ENCODE measurements around the gene PPP1R13B.

The PPP1R13B gene

GRCh38 chr14:103743691-103744090 is 103.7 kb downstream of the PPP1R13B start:
- H3K27ac ChIP-seq: no peak overlapping the region
- TF ChIP-seq, protein P1, sequence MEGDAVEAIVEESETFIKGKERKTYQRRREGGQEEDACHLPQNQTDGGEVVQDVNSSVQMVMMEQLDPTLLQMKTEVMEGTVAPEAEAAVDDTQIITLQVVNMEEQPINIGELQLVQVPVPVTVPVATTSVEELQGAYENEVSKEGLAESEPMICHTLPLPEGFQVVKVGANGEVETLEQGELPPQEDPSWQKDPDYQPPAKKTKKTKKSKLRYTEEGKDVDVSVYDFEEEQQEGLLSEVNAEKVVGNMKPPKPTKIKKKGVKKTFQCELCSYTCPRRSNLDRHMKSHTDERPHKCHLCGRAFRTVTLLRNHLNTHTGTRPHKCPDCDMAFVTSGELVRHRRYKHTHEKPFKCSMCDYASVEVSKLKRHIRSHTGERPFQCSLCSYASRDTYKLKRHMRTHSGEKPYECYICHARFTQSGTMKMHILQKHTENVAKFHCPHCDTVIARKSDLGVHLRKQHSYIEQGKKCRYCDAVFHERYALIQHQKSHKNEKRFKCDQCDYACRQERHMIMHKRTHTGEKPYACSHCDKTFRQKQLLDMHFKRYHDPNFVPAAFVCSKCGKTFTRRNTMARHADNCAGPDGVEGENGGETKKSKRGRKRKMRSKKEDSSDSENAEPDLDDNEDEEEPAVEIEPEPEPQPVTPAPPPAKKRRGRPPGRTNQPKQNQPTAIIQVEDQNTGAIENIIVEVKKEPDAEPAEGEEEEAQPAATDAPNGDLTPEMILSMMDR (conservative IDR thresholded peaks at IDR 0.05): no peak

GRCh38 chr14:103742499-103743255 is 104.7 kb downstream of the PPP1R13B start:
- H3K27ac ChIP-seq: no peak overlapping the region
- TF ChIP-seq, protein P1 (conservative IDR thresholded peaks at IDR 0.05): no peak

DNA sequence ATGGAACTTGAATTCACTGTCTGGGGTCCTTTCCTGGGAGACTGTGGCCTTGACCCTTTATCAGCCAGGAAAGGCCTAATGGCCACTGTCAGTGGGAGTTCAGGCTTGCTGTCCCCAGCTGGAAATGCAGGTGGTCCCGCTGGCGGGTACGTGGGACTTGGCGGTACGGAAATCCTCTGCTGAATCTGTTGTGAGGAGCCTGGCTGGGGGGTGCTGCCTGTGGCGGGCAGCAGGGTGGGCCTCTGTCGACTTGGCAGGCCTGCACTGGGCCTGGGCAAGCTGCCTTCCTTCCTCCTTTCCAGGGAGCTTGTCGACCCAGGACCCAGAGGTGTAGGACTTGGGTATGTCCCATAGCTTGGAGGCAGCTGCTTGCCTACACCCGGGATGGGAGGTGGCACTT is 105.5 kb downstream of the PPP1R13B start:
- H3K27ac ChIP-seq: no peak overlapping the region
- TF ChIP-seq, protein P1 (conservative IDR thresholded peaks at IDR 0.05): no peak

GRCh38 chr14:103740991-103741689 is 106.2 kb downstream of the PPP1R13B start:
- TF ChIP-seq, protein P1 (conservative IDR thresholded peaks at IDR 0.05): no peak
- no peak overlapping the region for H3K27ac ChIP-seq

DNA sequence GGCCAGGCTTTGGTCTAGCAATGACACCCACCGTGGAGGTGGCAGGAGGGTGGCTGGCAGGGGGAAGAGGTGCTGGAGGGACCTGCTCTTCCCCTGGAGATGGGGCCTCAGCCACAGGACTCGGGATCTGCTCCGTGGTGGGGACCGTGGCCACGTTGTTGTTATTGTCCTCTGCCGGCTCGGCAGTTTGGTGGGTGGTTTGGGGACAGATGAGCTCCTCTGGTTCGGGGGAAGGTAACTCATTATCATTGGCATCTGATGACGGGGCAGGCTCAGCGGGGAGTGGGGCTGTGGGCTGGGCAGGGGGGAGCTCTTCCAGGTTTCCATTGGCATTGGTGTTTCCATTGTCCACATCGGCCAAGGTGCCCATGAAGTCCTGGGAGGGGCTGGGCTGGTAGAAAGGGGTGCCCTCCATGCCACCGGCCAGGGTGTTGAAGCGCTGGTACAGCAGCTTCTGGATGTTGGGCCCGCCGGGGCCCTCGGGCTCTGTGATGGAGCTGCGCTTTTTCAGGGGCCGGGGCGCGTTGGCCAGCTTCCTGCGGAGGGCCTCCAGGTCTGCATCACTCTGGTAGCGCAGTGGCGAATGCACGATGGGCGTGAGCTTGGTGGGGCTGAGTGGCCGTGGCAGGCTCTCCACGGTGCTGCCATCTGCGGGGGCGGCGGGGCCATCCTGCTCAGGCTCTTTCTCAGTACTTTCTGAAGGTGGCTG is 107.4 kb downstream of the PPP1R13B start:
- TF ChIP-seq, protein P1 (conservative IDR thresholded peaks at IDR 0.05): no peak

GRCh38 chr14:103739466-103739792 is 107.9 kb downstream of the PPP1R13B start:
- H3K27ac ChIP-seq: no peak overlapping the region
- TF ChIP-seq, protein P1 (conservative IDR thresholded peaks at IDR 0.05): no peak

More for the DNA sequence above, 107.4 kb downstream of the PPP1R13B start:
- H3K27ac ChIP-seq: no peak overlapping the region

All from VCaP (cell line).